Lower lobe of right lung (tissue), 2 donors: ENCODE measurements around the gene PDE4D. TPM values are rescaled to one million over a fixed set of nuclear protein-coding genes. Genes with fewer than 3 reads are reported as not detected.

Source experiments
- ATAC-seq, 2 donors: fragments of 200-7000 bp; cut with Tn5 transposase; one replicate each; pipeline ENCODE4 v1.9.1; 2020 to 2022; ENCODE audit warnings: mild to moderate bottlenecking in 2 of 2, moderate library complexity in 2 of 2
- DNase-seq: peaks from one replicate; pipeline ENCODE4 v3.0.0-alpha.2; 2020
- H3K27ac ChIP-seq: fragments of 200-600 bp; one replicate; pipeline ENCODE4 v1.8.0; 2022
- H3K27me3 ChIP-seq: fragments of 200-600 bp; one replicate; pipeline ENCODE4 v1.8.0; 2022; ENCODE audit warnings: low read depth
- H3K36me3 ChIP-seq: fragments of 200-600 bp; one replicate; pipeline ENCODE4 v1.8.0; 2022; ENCODE audit warnings: mild to moderate bottlenecking
- H3K4me1 ChIP-seq: fragments of 200-600 bp; one replicate; pipeline ENCODE4 v1.8.0; 2022
- H3K4me3 ChIP-seq: fragments of 200-600 bp; one replicate; pipeline ENCODE4 v1.8.0; 2022; ENCODE audit warnings: mild to moderate bottlenecking
- H3K9me3 ChIP-seq: fragments of 200-600 bp; one replicate; pipeline ENCODE4 v1.8.0; 2022
- intact Hi-C: fragments of 100-400 bp; cut with DNase I; formaldehyde crosslinking; loops from one replicate; pipeline ENCODE4 v1.11.0; 2022
- total RNA-seq: library from RNA; stranded (reverse); fragmentation: NEBNext Ultra II Directional; extraction: Animal tissue kit (Norgen Biotek cat#: 25700); gene quantifications from one replicate; pipeline ENCODE4 v1.2.1, GENCODE V29; 2021
- TF ChIP-seq, protein P1 (sequence below): fragments of 200-600 bp; IDR thresholded peaks from one replicate; pipeline ENCODE4 v1.8.0; 2022; ENCODE audit warnings: antibody characterized with exemption, mild to moderate bottlenecking
- donor health status: DM: no; HTN: yes; CAD: no; lungs with severe emphysema.

The PDE4D gene
- total RNA-seq, 1 donor from 2014 or later, result 71.3 TPM

DNA sequence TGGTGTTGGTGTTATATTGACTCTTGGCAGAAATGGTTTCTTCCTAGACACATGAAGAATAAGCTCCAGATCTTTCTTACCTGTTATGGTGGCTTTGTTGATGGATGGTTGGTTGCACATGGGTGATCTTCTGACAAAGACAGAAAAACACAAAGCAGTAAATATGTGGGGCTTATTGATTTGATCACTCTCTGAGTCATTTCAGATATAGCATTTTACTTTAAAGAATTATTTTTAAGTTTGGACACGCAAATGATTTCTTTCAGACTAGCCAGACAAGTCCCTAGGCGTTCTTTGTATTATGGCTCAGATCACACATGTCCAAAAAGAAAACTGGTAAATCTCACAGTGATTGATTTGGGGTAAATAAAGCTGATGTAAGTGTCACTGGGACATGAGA lies 713.0 kb downstream of the PDE4D start:
- no peaks in the 10 kb centered on the region for H3K9me3 ChIP-seq
- H3K4me1 ChIP-seq, result no peaks in the 10 kb centered on the region
- no peak for ATAC-seq
- H3K27ac ChIP-seq, result no peak overlapping the region
- intact Hi-C loops, result no loop called here
- H3K36me3 ChIP-seq, result no peaks in the 10 kb centered on the region
- H3K27me3 ChIP-seq, result no peaks in the 10 kb centered on the region
- TF ChIP-seq, protein P1, sequence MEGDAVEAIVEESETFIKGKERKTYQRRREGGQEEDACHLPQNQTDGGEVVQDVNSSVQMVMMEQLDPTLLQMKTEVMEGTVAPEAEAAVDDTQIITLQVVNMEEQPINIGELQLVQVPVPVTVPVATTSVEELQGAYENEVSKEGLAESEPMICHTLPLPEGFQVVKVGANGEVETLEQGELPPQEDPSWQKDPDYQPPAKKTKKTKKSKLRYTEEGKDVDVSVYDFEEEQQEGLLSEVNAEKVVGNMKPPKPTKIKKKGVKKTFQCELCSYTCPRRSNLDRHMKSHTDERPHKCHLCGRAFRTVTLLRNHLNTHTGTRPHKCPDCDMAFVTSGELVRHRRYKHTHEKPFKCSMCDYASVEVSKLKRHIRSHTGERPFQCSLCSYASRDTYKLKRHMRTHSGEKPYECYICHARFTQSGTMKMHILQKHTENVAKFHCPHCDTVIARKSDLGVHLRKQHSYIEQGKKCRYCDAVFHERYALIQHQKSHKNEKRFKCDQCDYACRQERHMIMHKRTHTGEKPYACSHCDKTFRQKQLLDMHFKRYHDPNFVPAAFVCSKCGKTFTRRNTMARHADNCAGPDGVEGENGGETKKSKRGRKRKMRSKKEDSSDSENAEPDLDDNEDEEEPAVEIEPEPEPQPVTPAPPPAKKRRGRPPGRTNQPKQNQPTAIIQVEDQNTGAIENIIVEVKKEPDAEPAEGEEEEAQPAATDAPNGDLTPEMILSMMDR, result no peak
- no peak for DNase-seq
- H3K4me3 ChIP-seq, result no peak overlapping the region

DNA sequence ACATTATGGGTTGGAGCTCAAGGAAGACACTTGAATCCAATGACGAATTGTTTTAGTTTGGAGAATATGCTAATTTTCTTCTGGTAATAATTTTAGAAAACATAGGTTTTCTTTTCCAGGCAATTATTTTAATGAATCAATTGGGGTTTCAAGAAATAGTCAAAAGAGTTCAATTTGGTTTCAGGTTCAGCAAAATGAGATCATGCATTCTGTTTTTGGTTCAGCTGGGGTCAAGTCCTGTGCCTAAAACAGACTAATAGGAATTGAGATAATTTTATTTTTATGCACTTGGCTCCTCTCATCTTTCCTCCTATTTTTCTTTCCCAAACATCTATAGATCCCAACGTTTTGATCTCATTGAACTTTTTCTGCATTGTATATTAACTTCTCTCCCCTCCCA lies 713.8 kb downstream of the PDE4D start:
- Histone ChIP-seq H3K4me3 (no peak overlapping the region), H3K36me3 (no peaks in the 10 kb centered on the region), H3K27ac (no peak overlapping the region), H3K27me3 (no peaks in the 10 kb centered on the region), H3K4me1 (no peaks in the 10 kb centered on the region), H3K9me3 (no peaks in the 10 kb centered on the region)
- no peak for ATAC-seq
- intact Hi-C loops, result loop anchor here (10.0 kb wide), 1 partner anchor 145 kb away; no protein-coding TSS in a partner anchor
- TF ChIP-seq, protein P1, result no peak
- no peak for DNase-seq

DNA sequence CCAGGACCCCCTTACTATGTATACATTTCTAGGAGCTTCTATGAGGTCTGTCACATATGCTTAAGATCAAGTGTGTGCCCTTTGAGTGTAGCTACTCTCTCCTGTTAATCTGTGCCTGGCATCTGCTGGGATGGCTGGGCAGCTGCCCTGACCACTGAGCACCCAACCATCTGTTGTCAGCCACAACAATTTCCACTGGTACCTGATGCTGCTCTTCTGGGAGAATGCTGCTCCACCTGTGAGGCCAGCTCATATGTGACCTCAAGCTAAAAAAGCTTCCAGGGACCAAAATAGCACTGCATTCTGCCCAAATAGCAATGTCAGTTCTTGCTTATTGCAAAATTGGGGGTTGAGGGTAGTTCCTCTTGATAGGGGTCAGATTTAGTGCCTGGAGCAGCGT lies 715.0 kb downstream of the PDE4D start:
- ATAC-seq (no peak), DNase-seq (no peak)
- Histone ChIP-seq H3K36me3 (no peaks in the 10 kb centered on the region), H3K4me3 (no peak overlapping the region), H3K27ac (no peak overlapping the region), H3K9me3 (no peaks in the 10 kb centered on the region), H3K4me1 (no peaks in the 10 kb centered on the region), H3K27me3 (no peaks in the 10 kb centered on the region)
- TF ChIP-seq, protein P1, result no peak
- intact Hi-C loops, result loop anchor here (10.0 kb wide), 1 partner anchor 144 kb away; no protein-coding TSS in a partner anchor

DNA sequence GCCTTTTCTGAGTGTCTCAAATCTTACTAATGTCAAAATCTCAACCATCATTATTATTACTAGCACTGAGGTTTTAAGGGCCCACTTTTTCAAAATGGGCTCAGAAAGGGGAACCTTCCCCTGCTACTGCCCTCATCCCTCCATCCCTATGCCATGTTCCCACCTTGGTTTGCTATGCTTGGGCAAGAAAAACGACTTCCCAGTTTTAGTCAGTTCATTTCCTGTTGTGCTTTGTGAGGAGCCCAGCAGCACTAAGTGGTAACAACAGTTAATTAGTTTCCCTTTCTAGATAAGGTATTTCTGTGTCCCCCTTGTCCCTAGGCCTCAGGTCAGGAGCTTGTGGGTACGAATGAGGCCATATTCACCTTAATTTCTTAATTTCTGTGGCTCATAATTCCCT lies 715.5 kb downstream of the PDE4D start:
- Histone ChIP-seq H3K27ac (no peak overlapping the region), H3K4me3 (no peak overlapping the region), H3K9me3 (no peaks in the 10 kb centered on the region), H3K4me1 (no peaks in the 10 kb centered on the region), H3K27me3 (no peaks in the 10 kb centered on the region), H3K36me3 (no peaks in the 10 kb centered on the region)
- TF ChIP-seq, protein P1, result no peak
- intact Hi-C loops, result loop anchor here (10.0 kb wide), 1 partner anchor 143 kb away; no protein-coding TSS in a partner anchor
- no peak for DNase-seq
- ATAC-seq, result no peak

DNA sequence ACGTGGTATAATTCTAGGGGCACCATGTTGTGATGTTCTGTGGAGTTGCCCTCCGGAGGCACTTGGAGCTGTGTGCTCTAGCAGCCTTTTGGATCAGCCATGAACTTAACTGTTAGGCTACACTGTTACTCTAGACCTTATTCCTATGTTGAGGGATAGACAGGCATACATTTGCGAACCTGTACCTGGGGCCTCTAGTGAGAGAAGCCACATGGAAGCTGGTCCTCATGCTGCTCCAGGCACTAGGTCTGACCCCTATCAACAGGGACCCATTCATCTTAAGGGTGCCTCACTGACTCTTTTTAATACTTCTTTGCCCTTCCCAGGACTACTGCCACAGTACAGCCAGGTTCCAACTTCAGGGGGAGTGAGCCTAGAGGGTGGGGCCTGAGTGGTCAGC lies 715.9 kb downstream of the PDE4D start:
- Histone ChIP-seq H3K27me3 (no peaks in the 10 kb centered on the region), H3K9me3 (no peaks in the 10 kb centered on the region), H3K4me3 (no peak overlapping the region), H3K36me3 (no peaks in the 10 kb centered on the region), H3K4me1 (no peaks in the 10 kb centered on the region), H3K27ac (no peak overlapping the region)
- TF ChIP-seq, protein P1, result no peak
- DNase-seq (no peak), ATAC-seq (no peak)
- intact Hi-C loops, result loop anchor here (10.0 kb wide), 1 partner anchor 143 kb away; no protein-coding TSS in a partner anchor
